ENCODE results near the gene RITA1. TPM values are rescaled to one million over a fixed set of nuclear protein-coding genes. Genes with fewer than 3 reads are reported as not detected.
A peak's percentile ranks its signal among the peaks of the same experiment; 100 is the strongest.

RITA1 gene
- total RNA-seq, 1 donor from 2014 or later: 15.5 TPM

- Mint-ChIP-seq H3K4me3 (ENCODE audit: unreplicated experiment) (no peak overlapping the region), H3K4me1 (ENCODE audit: low read depth) (peaks cover 43% of the 10 kb centered on the region), H3K27ac (ENCODE audit: unreplicated experiment) (no peak overlapping the region), H3K36me3 (ENCODE audit: low read depth) (no peaks in the 10 kb centered on the region), H3K9me3 (ENCODE audit: low read depth) (no peaks in the 10 kb centered on the region), H3K27me3 (ENCODE audit: low read depth) (no peaks in the 10 kb centered on the region)
- no peak for DNase-seq (ENCODE audit: low spot score)
- no peak for TF ChIP-seq CTCF (IDR thresholded peaks at IDR 0.05)
Observed at GRCh38 chr12:113196582-113196981, 11.1 kb downstream of the RITA1 start.

- no peak for DNase-seq (ENCODE audit: low spot score)
- no peaks in the 10 kb centered on the region for H3K27me3 Mint-ChIP-seq (ENCODE audit: low read depth)
- no peak overlapping the region for H3K4me3 Mint-ChIP-seq (ENCODE audit: unreplicated experiment)
Observed at GRCh38 chr12:113196990-113197389, 11.5 kb downstream of the RITA1 start.

GRCh38 chr12:113197518-113198077, 12.1 kb downstream of the RITA1 start:
- no peak for TF ChIP-seq CTCF (IDR thresholded peaks at IDR 0.05)
- Mint-ChIP-seq H3K36me3 (ENCODE audit: low read depth) (no peaks in the 10 kb centered on the region), H3K9me3 (ENCODE audit: low read depth) (no peaks in the 10 kb centered on the region), H3K27ac (ENCODE audit: unreplicated experiment) (no peak overlapping the region), H3K4me1 (ENCODE audit: low read depth) (peaks cover 39% of the 10 kb centered on the region), H3K27me3 (ENCODE audit: low read depth) (no peaks in the 10 kb centered on the region), H3K4me3 (ENCODE audit: unreplicated experiment) (no peak overlapping the region)
- no peak for DNase-seq (ENCODE audit: low spot score)

More at GRCh38 chr12:113196990-113197389, 11.5 kb downstream of the RITA1 start:
- Mint-ChIP-seq H3K4me1 (ENCODE audit: low read depth) (peaks cover 43% of the 10 kb centered on the region), H3K27ac (ENCODE audit: unreplicated experiment) (no peak overlapping the region), H3K36me3 (ENCODE audit: low read depth) (no peaks in the 10 kb centered on the region), H3K9me3 (ENCODE audit: low read depth) (no peaks in the 10 kb centered on the region)
- peak; percentile 86 for TF ChIP-seq CTCF (IDR thresholded peaks at IDR 0.05)

GRCh38 chr12:113198296-113198695, 12.8 kb downstream of the RITA1 start:
- peaks cover 39% of the 10 kb centered on the region for H3K4me1 Mint-ChIP-seq (ENCODE audit: low read depth)
- no peaks in the 10 kb centered on the region for H3K36me3 Mint-ChIP-seq (ENCODE audit: low read depth)
- no peaks in the 10 kb centered on the region for H3K9me3 Mint-ChIP-seq (ENCODE audit: low read depth)
- TF ChIP-seq CTCF (IDR thresholded peaks at IDR 0.05): no peak
- no peak overlapping the region for H3K4me3 Mint-ChIP-seq (ENCODE audit: unreplicated experiment)
- peak overlapping the region; percentile 50 for H3K27ac Mint-ChIP-seq (ENCODE audit: unreplicated experiment)
- H3K27me3 Mint-ChIP-seq (ENCODE audit: low read depth): no peaks in the 10 kb centered on the region
- no peak for DNase-seq (ENCODE audit: low spot score)

- Mint-ChIP-seq H3K9me3 (ENCODE audit: low read depth) (no peaks in the 10 kb centered on the region), H3K27me3 (ENCODE audit: low read depth) (no peaks in the 10 kb centered on the region), H3K36me3 (ENCODE audit: low read depth) (no peaks in the 10 kb centered on the region), H3K4me3 (ENCODE audit: unreplicated experiment) (no peak overlapping the region), H3K27ac (ENCODE audit: unreplicated experiment) (no peak overlapping the region), H3K4me1 (ENCODE audit: low read depth) (peaks cover 20% of the 10 kb centered on the region)
- no peak for TF ChIP-seq CTCF (IDR thresholded peaks at IDR 0.05)
- no peak for DNase-seq (ENCODE audit: low spot score)
Observed at GRCh38 chr12:113200021-113200797, 14.7 kb downstream of the RITA1 start.
